OCI-LY1 (cell line): Measurements from ENCODE around the gene ATP5PF.

Experiments
- H2AFZ ChIP-seq: fragments of 200-600 bp; sonication (generic), shearing (Covaris generic); 2 replicates; pipeline ENCODE4 v1.6.0; 2014; ENCODE audit warnings: antibody characterized with exemption, mild to moderate bottlenecking, low read length
- H3F3A ChIP-seq: fragments of 200-600 bp; sonication (generic), shearing (Covaris generic); 2 replicates; pipeline ENCODE4 v1.6.0; 2014; ENCODE audit warnings: mild to moderate bottlenecking, antibody characterized with exemption, low read length, moderate library complexity; ENCODE audit not compliant: insufficient read depth
- H3K27ac ChIP-seq: fragments of 200-600 bp; sonication (generic); 2 replicates; pipeline ENCODE4 v1.5.1; 2014; ENCODE audit warnings: low read length, mixed run types, mild to moderate bottlenecking, low read depth; ENCODE audit not compliant: poor library complexity, severe bottlenecking
- H3K27me3 ChIP-seq: fragments of 200-600 bp; sonication (generic); 2 replicates; pipeline ENCODE4 v1.6.0; 2014; ENCODE audit warnings: antibody characterized with exemption, mild to moderate bottlenecking, low read length, moderate library complexity; ENCODE audit not compliant: insufficient read depth
- H3K36me3 ChIP-seq: fragments of 200-600 bp; sonication (generic); 2 replicates; pipeline ENCODE4 v1.6.1; 2014; ENCODE audit warnings: mild to moderate bottlenecking, antibody characterized with exemption, low read length, moderate library complexity, mixed read lengths; ENCODE audit not compliant: insufficient read depth
- H3K4me1 ChIP-seq: fragments of 200-600 bp; sonication (generic); 2 replicates; pipeline ENCODE4 v1.5.1; 2014; ENCODE audit warnings: mild to moderate bottlenecking, low read length, moderate library complexity; ENCODE audit not compliant: insufficient read depth, severe bottlenecking
- H3K4me2 ChIP-seq: fragments of 200-600 bp; sonication (generic), shearing (Covaris generic); 2 replicates; pipeline ENCODE4 v1.6.1; 2014; ENCODE audit warnings: low read length
- H3K4me3 ChIP-seq: fragments of 200-600 bp; sonication (generic); 2 replicates; pipeline ENCODE4 v1.5.1; 2014; ENCODE audit warnings: low read length, low read depth, mild to moderate bottlenecking, mixed read lengths; ENCODE audit not compliant: poor library complexity, severe bottlenecking
- H3K79me2 ChIP-seq: fragments of 200-600 bp; shearing (Covaris generic); 2 replicates; pipeline ENCODE4 v1.6.1; 2016; ENCODE audit warnings: mixed run types, low read length, mixed read lengths; ENCODE audit not compliant: insufficient read depth
- H3K9ac ChIP-seq: fragments of 200-600 bp; sonication (generic), shearing (Covaris generic); 2 replicates; pipeline ENCODE4 v1.6.1; 2014; ENCODE audit warnings: mild to moderate bottlenecking, low read length, mixed read lengths
- H3K9me2 ChIP-seq: fragments of 200-600 bp; sonication (generic), shearing (Covaris generic); 2 replicates; pipeline ENCODE4 v1.6.1; 2014; ENCODE audit warnings: low read depth, mild to moderate bottlenecking, low read length, mixed read lengths
- H3K9me3 ChIP-seq: fragments of 200-600 bp; shearing (Covaris generic); 2 replicates; pipeline ENCODE4 v1.6.1; 2014; ENCODE audit warnings: low read length, mixed read lengths
- H4K20me1 ChIP-seq: fragments of 200-600 bp; sonication (generic), shearing (Covaris generic); 2 replicates; pipeline ENCODE4 v1.6.0; 2016; ENCODE audit warnings: mild to moderate bottlenecking, low read length; ENCODE audit not compliant: insufficient read depth
- CTCF ChIP-seq: fragments of 200-600 bp; sonication (generic), shearing (Covaris generic); IDR thresholded peaks from 2 replicates; pipeline ENCODE4 v1.5.1; 2017; ENCODE audit warnings: mild to moderate bottlenecking, antibody characterized with exemption, low read length, moderate library complexity, mixed read lengths
- EZH2 ChIP-seq: fragments of 200-600 bp; sonication (generic), shearing (Covaris generic); IDR thresholded peaks from 2 replicates; pipeline ENCODE4 v1.8.0; 2017; ENCODE audit warnings: borderline replicate concordance, mixed run types, mild to moderate bottlenecking, antibody characterized with exemption, low read length, moderate library complexity, mixed read lengths

The ATP5PF gene

GRCh38 chr21:25688275-25689155 lies 46.2 kb downstream of the ATP5PF start:
- no peaks in the 10 kb centered on the region for H4K20me1 ChIP-seq
- H3K4me2 ChIP-seq, result no peak overlapping the region
- no peaks in the 10 kb centered on the region for H3K9me2 ChIP-seq
- H2AFZ ChIP-seq, result no peak overlapping the region
- no peaks in the 10 kb centered on the region for H3K27me3 ChIP-seq
- H3F3A ChIP-seq, result no peaks in the 10 kb centered on the region
- H3K4me3 ChIP-seq, result no peak overlapping the region
- no peaks in the 10 kb centered on the region for H3K9me3 ChIP-seq
- TF ChIP-seq CTCF (no peak), EZH2 (no peak)
- no peaks in the 10 kb centered on the region for H3K36me3 ChIP-seq
- H3K79me2 ChIP-seq, result no peaks in the 10 kb centered on the region
- no peaks in the 10 kb centered on the region for H3K4me1 ChIP-seq
- H3K27ac ChIP-seq, result no peak overlapping the region
- H3K9ac ChIP-seq, result no peak overlapping the region

GRCh38 chr21:25687787-25688186 lies 46.9 kb downstream of the ATP5PF start:
- Histone ChIP-seq H3K27me3 (no peaks in the 10 kb centered on the region), H3K36me3 (no peaks in the 10 kb centered on the region), H3K27ac (no peak overlapping the region), H3K79me2 (no peaks in the 10 kb centered on the region), H2AFZ (no peak overlapping the region), H3F3A (no peaks in the 10 kb centered on the region), H3K4me1 (no peaks in the 10 kb centered on the region), H3K4me2 (no peak overlapping the region), H3K9me2 (no peaks in the 10 kb centered on the region), H3K9ac (no peak overlapping the region), H3K9me3 (no peaks in the 10 kb centered on the region), H3K4me3 (no peak overlapping the region), H4K20me1 (no peaks in the 10 kb centered on the region)
- TF ChIP-seq CTCF (no peak), EZH2 (no peak)

- H3K36me3 ChIP-seq, result no peaks in the 10 kb centered on the region
- H3K79me2 ChIP-seq, result no peaks in the 10 kb centered on the region
- TF ChIP-seq CTCF (no peak), EZH2 (no peak)
These were observed 52.3 kb downstream of the ATP5PF start for GRCh38 chr21:25682382-25682781.

More at GRCh38 chr21:25682382-25682781, 52.3 kb downstream of the ATP5PF start:
- H2AFZ ChIP-seq, result no peak overlapping the region
- H3K9me2 ChIP-seq, result no peaks in the 10 kb centered on the region
- no peaks in the 10 kb centered on the region for H3K9me3 ChIP-seq
- H3F3A ChIP-seq, result no peaks in the 10 kb centered on the region
- H3K4me2 ChIP-seq, result no peak overlapping the region
- no peaks in the 10 kb centered on the region for H4K20me1 ChIP-seq
- H3K27me3 ChIP-seq, result no peaks in the 10 kb centered on the region
- H3K4me1 ChIP-seq, result no peaks in the 10 kb centered on the region
- no peak overlapping the region for H3K4me3 ChIP-seq
- H3K9ac ChIP-seq, result no peak overlapping the region
- no peak overlapping the region for H3K27ac ChIP-seq
